OCI-LY1 (cell line): Measurements from ENCODE around the gene MCF2L.
"Not testable (repeated sequence)": the region's sequence is repeated elsewhere in the genome, so short reads cannot be mapped to it uniquely, and the experiment has no call there.

Experiments
- H2AFZ ChIP-seq: fragments of 200-600 bp; sonication (generic), shearing (Covaris generic); 2 replicates; pipeline ENCODE4 v1.6.0; 2014; ENCODE audit warnings: antibody characterized with exemption, mild to moderate bottlenecking, low read length
- H3F3A ChIP-seq: fragments of 200-600 bp; sonication (generic), shearing (Covaris generic); 2 replicates; pipeline ENCODE4 v1.6.0; 2014; ENCODE audit warnings: mild to moderate bottlenecking, antibody characterized with exemption, low read length, moderate library complexity; ENCODE audit not compliant: insufficient read depth
- H3K27ac ChIP-seq: fragments of 200-600 bp; sonication (generic); 2 replicates; pipeline ENCODE4 v1.5.1; 2014; ENCODE audit warnings: low read length, mixed run types, mild to moderate bottlenecking, low read depth; ENCODE audit not compliant: poor library complexity, severe bottlenecking
- H3K27me3 ChIP-seq: fragments of 200-600 bp; sonication (generic); 2 replicates; pipeline ENCODE4 v1.6.0; 2014; ENCODE audit warnings: antibody characterized with exemption, mild to moderate bottlenecking, low read length, moderate library complexity; ENCODE audit not compliant: insufficient read depth
- H3K36me3 ChIP-seq: fragments of 200-600 bp; sonication (generic); 2 replicates; pipeline ENCODE4 v1.6.1; 2014; ENCODE audit warnings: mild to moderate bottlenecking, antibody characterized with exemption, low read length, moderate library complexity, mixed read lengths; ENCODE audit not compliant: insufficient read depth
- H3K4me1 ChIP-seq: fragments of 200-600 bp; sonication (generic); 2 replicates; pipeline ENCODE4 v1.5.1; 2014; ENCODE audit warnings: mild to moderate bottlenecking, low read length, moderate library complexity; ENCODE audit not compliant: insufficient read depth, severe bottlenecking
- H3K4me2 ChIP-seq: fragments of 200-600 bp; sonication (generic), shearing (Covaris generic); 2 replicates; pipeline ENCODE4 v1.6.1; 2014; ENCODE audit warnings: low read length
- H3K4me3 ChIP-seq: fragments of 200-600 bp; sonication (generic); 2 replicates; pipeline ENCODE4 v1.5.1; 2014; ENCODE audit warnings: low read length, low read depth, mild to moderate bottlenecking, mixed read lengths; ENCODE audit not compliant: poor library complexity, severe bottlenecking
- H3K79me2 ChIP-seq: fragments of 200-600 bp; shearing (Covaris generic); 2 replicates; pipeline ENCODE4 v1.6.1; 2016; ENCODE audit warnings: mixed run types, low read length, mixed read lengths; ENCODE audit not compliant: insufficient read depth
- H3K9ac ChIP-seq: fragments of 200-600 bp; sonication (generic), shearing (Covaris generic); 2 replicates; pipeline ENCODE4 v1.6.1; 2014; ENCODE audit warnings: mild to moderate bottlenecking, low read length, mixed read lengths
- H3K9me2 ChIP-seq: fragments of 200-600 bp; sonication (generic), shearing (Covaris generic); 2 replicates; pipeline ENCODE4 v1.6.1; 2014; ENCODE audit warnings: low read depth, mild to moderate bottlenecking, low read length, mixed read lengths
- H3K9me3 ChIP-seq: fragments of 200-600 bp; shearing (Covaris generic); 2 replicates; pipeline ENCODE4 v1.6.1; 2014; ENCODE audit warnings: low read length, mixed read lengths
- H4K20me1 ChIP-seq: fragments of 200-600 bp; sonication (generic), shearing (Covaris generic); 2 replicates; pipeline ENCODE4 v1.6.0; 2016; ENCODE audit warnings: mild to moderate bottlenecking, low read length; ENCODE audit not compliant: insufficient read depth
- CTCF ChIP-seq: fragments of 200-600 bp; sonication (generic), shearing (Covaris generic); IDR thresholded peaks from 2 replicates; pipeline ENCODE4 v1.5.1; 2017; ENCODE audit warnings: mild to moderate bottlenecking, antibody characterized with exemption, low read length, moderate library complexity, mixed read lengths
- EZH2 ChIP-seq: fragments of 200-600 bp; sonication (generic), shearing (Covaris generic); IDR thresholded peaks from 2 replicates; pipeline ENCODE4 v1.8.0; 2017; ENCODE audit warnings: borderline replicate concordance, mixed run types, mild to moderate bottlenecking, antibody characterized with exemption, low read length, moderate library complexity, mixed read lengths

MCF2L gene

GRCh38 chr13:112941349-112941748 is 27.7 kb upstream of the MCF2L start:
- H3F3A ChIP-seq, result no peaks in the 10 kb centered on the region
- no peak overlapping the region for H3K9ac ChIP-seq
- H3K27ac ChIP-seq, result no peak overlapping the region
- peaks cover 3% of the 10 kb centered on the region for H3K4me1 ChIP-seq
- no peaks in the 10 kb centered on the region for H4K20me1 ChIP-seq
- H3K27me3 ChIP-seq, result peaks cover 5% of the 10 kb centered on the region; the same call in 1 of the 2 replicates
- no peaks in the 10 kb centered on the region for H3K79me2 ChIP-seq
- no peak overlapping the region for H2AFZ ChIP-seq
- H3K9me2 ChIP-seq, result no peaks in the 10 kb centered on the region
- H3K9me3 ChIP-seq, result no peaks in the 10 kb centered on the region
- H3K36me3 ChIP-seq, result no peaks in the 10 kb centered on the region
- no peak overlapping the region for H3K4me2 ChIP-seq
- TF ChIP-seq EZH2 (no peak), CTCF (no peak)
- no peak overlapping the region for H3K4me3 ChIP-seq

- not testable (repeated sequence) for H3K27ac ChIP-seq, H3K4me2 ChIP-seq, H3K9ac ChIP-seq, H3K27me3 ChIP-seq, H3K9me2 ChIP-seq, H3F3A ChIP-seq, H2AFZ ChIP-seq, H3K9me3 ChIP-seq, H4K20me1 ChIP-seq, H3K4me1 ChIP-seq, H3K36me3 ChIP-seq, H3K4me3 ChIP-seq, H3K79me2 ChIP-seq
- TF ChIP-seq CTCF, result peak; percentile 34
These were observed 27.2 kb upstream of the MCF2L start for GRCh38 chr13:112941765-112942164.

- Histone ChIP-seq H3K9ac (no peak overlapping the region), H3K9me2 (no peaks in the 10 kb centered on the region), H3K4me1 (peaks cover 3% of the 10 kb centered on the region), H3K9me3 (no peaks in the 10 kb centered on the region), H3F3A (no peaks in the 10 kb centered on the region), H3K4me2 (peak overlapping the region; percentile 0; the same call in 1 of the 2 replicates), H3K36me3 (no peaks in the 10 kb centered on the region), H3K79me2 (no peaks in the 10 kb centered on the region), H3K27me3 (no peaks in the 10 kb centered on the region; the same call in 1 of the 2 replicates), H4K20me1 (no peaks in the 10 kb centered on the region), H2AFZ (no peak overlapping the region), H3K4me3 (no peak overlapping the region), H3K27ac (no peak overlapping the region)
- TF ChIP-seq EZH2 (no peak), CTCF (peak; percentile 100)
These were observed 26.2 kb upstream of the MCF2L start for GRCh38 chr13:112942689-112943308.
